Lung (tissue), 12 donors: ENCODE measurements around the gene CNTNAP2. TPM values are rescaled to one million over a fixed set of nuclear protein-coding genes. Genes with fewer than 3 reads are reported as not detected.

Experiments
- ATAC-seq: fragments of 200-7000 bp; cut with Tn5 transposase; one replicate; pipeline ENCODE4 v1.9.1; 2020; ENCODE audit warnings: moderate number of reproducible peaks; ENCODE audit not compliant: insufficient read depth, low FRiP score
- DNase-seq, 3 donors: peaks; one replicate each; pipeline ENCODE4 v3.0.0-alpha.2; 2013 to 2017
- H3K27ac ChIP-seq, 2 donors: one replicate each; pipeline ENCODE4 v1.5.1; 2013; ENCODE audit warnings: mild to moderate bottlenecking in 2 of 2, moderate library complexity in 2 of 2, control low read depth in 1 of 2, inconsistent platforms in 1 of 2, low read depth in 1 of 2, low read length in 1 of 2
- H3K27me3 ChIP-seq, 3 donors: one replicate each; pipeline ENCODE4 v1.5.1; 2013; ENCODE audit warnings: low read length in 2 of 3; ENCODE audit not compliant: control insufficient read depth in 3 of 3, insufficient read depth in 3 of 3
- H3K36me3 ChIP-seq, 4 donors: one replicate each; pipeline ENCODE4 v1.5.1; 2013; ENCODE audit warnings: low read length in 4 of 4, mild to moderate bottlenecking in 1 of 4, moderate library complexity in 1 of 4; ENCODE audit not compliant: control insufficient read depth in 4 of 4, insufficient read depth in 4 of 4
- H3K4me1 ChIP-seq, 5 donors: one replicate each; pipeline ENCODE4 v1.5.1; 2013; ENCODE audit warnings: low read length in 5 of 5, mild to moderate bottlenecking in 2 of 5, moderate library complexity in 1 of 5; ENCODE audit not compliant: control insufficient read depth in 5 of 5, insufficient read depth in 5 of 5
- H3K4me3 ChIP-seq: one replicate; pipeline ENCODE4 v1.5.1; 2013; ENCODE audit warnings: mild to moderate bottlenecking, control low read depth, moderate library complexity
- H3K9ac ChIP-seq, 2 donors: one replicate each; pipeline ENCODE4 v1.5.1; 2013; ENCODE audit warnings: low read length in 2 of 2, control low read depth in 1 of 2; ENCODE audit not compliant: insufficient read depth in 1 of 2
- H3K9me3 ChIP-seq, 4 donors: one replicate each; pipeline ENCODE4 v1.5.1; 2013; ENCODE audit warnings: low read length in 3 of 4, mild to moderate bottlenecking in 1 of 4, moderate library complexity in 1 of 4; ENCODE audit not compliant: control insufficient read depth in 4 of 4, insufficient read depth in 3 of 4
- CTCF ChIP-seq: IDR thresholded peaks from 2 replicates; pipeline ENCODE4 v1.5.1; 2012; ENCODE audit warnings: mild to moderate bottlenecking; ENCODE audit errors: control extremely low read depth, extremely low read depth
- WGBS, 2 donors: extraction: QIAGEN DNeasy Blood & Tissue Kit; methylation state at CpG; one replicate each; pipeline ENCODE4 v1.1.7; 2013; 5-methylcytosine and 5-hydroxymethylcytosine counted together
- polyA plus RNA-seq, 2 donors: library from polyadenylated mRNA; stranded (reverse); fragments of 200-250 nt; gene quantifications; one replicate each; pipeline ENCODE4 v1.2.1, GENCODE V29; 2013
- total RNA-seq, 2 donors: library from RNA; depleted of rRNA in 1 of 2; stranded (reverse); fragments of >200 nt in 1 of 2; gene quantifications; one replicate each; pipeline ENCODE4 v1.2.1, GENCODE V29; 2014 to 2021
- donor health status: control.
- donor health status: control.
- donor health status: Bipolar disorder and iron deficiency.
- donor health status: healthy.
- donor health status: DM: yes; HTN: yes; CAD: no.

Gene CNTNAP2
- total and polyA plus RNA-seq, 4 donors = 0.18 to 45.3 (median 0.52) TPM

- ATAC-seq = no peak
- 71 to 86% methylated on average over 2 of the region's 2 CpGs for WGBS, 2 donors
- no peaks in the 10 kb centered on the region for H3K9me3 ChIP-seq
Observed at GRCh38 chr7:146865696-146866095, 749.1 kb downstream of the CNTNAP2 start.

GRCh38 chr7:146874722-146875121 lies 758.1 kb downstream of the CNTNAP2 start:
- no peak overlapping the region for H3K27ac ChIP-seq
- H3K27me3 ChIP-seq = no peaks in the 10 kb centered on the region
- H3K9ac ChIP-seq = no peak overlapping the region
- 79 to 81% methylated on average over 4 of the region's 4 CpGs for WGBS, 2 donors
- H3K9me3 ChIP-seq = no peaks in the 10 kb centered on the region
- no peak for TF ChIP-seq CTCF
- no peaks in the 10 kb centered on the region for H3K36me3 ChIP-seq
- ATAC-seq (no peak), DNase-seq (no peak)
- no peak overlapping the region for H3K4me3 ChIP-seq
- H3K4me1 ChIP-seq = peaks cover 0 to 6% (median 0%) of the 10 kb centered on the region in 5 donors

More at GRCh38 chr7:146865696-146866095, 749.1 kb downstream of the CNTNAP2 start:
- Histone ChIP-seq H3K27ac (no peak overlapping the region), H3K4me3 (no peak overlapping the region), H3K36me3 (no peaks in the 10 kb centered on the region), H3K27me3 (no peaks in the 10 kb centered on the region), H3K4me1 (peaks cover 0 to 5% (median 0%) of the 10 kb centered on the region in 5 donors), H3K9ac (no peak overlapping the region)
- no peak for DNase-seq
- no peak for TF ChIP-seq CTCF

- 68 to 72% methylated on average over 3 of the region's 3 CpGs for WGBS, 2 donors
- no peaks in the 10 kb centered on the region for H3K27me3 ChIP-seq
- H3K9me3 ChIP-seq = no peaks in the 10 kb centered on the region
- no peak overlapping the region for H3K9ac ChIP-seq
- no peak overlapping the region for H3K27ac ChIP-seq
- DNase-seq (no peak), ATAC-seq (no peak)
- no peaks in the 10 kb centered on the region for H3K36me3 ChIP-seq
- H3K4me1 ChIP-seq = peaks cover 0 to 6% (median 0%) of the 10 kb centered on the region in 5 donors
- TF ChIP-seq CTCF = no peak
- no peak overlapping the region for H3K4me3 ChIP-seq
Observed at GRCh38 chr7:146875237-146875785, 758.7 kb downstream of the CNTNAP2 start.

GRCh38 chr7:146875981-146876380 lies 759.4 kb downstream of the CNTNAP2 start:
- no peak for TF ChIP-seq CTCF
- no peaks in the 10 kb centered on the region for H3K36me3 ChIP-seq
- 59 to 85% methylated on average over 2 of the region's 2 CpGs for WGBS, 2 donors
- peaks cover 0 to 6% (median 0%) of the 10 kb centered on the region in 5 donors for H3K4me1 ChIP-seq
- H3K9me3 ChIP-seq = no peaks in the 10 kb centered on the region
- H3K27me3 ChIP-seq = no peaks in the 10 kb centered on the region
- no peak for ATAC-seq
- no peak overlapping the region for H3K4me3 ChIP-seq
- H3K9ac ChIP-seq = no peak overlapping the region
- DNase-seq = peak in 1 of 3 donors; percentile 27
- H3K27ac ChIP-seq = no peak overlapping the region
